Fibroblast of lung (primary cell): ENCODE data around the gene CCDC87.

Source experiments
- EZH2 ChIP-seq: IDR thresholded peaks from 2 replicates; pipeline ENCODE4 v1.5.1; 2012; ENCODE audit warnings: low read length, control low read depth, mild to moderate bottlenecking; ENCODE audit errors: missing control alignments
- TF ChIP-seq, protein P1 (sequence below), 2 donors: IDR thresholded peaks in 1 of 2; conservative IDR thresholded peaks in 1 of 2; 1 replicate in 1 of 2; 2 replicates in 1 of 2; pipeline ENCODE4 v1.5.1; 2011 to 2012; ENCODE audit warnings: low read length in 2 of 2, control low read depth in 1 of 2, inconsistent platforms in 1 of 2, low read depth in 1 of 2, mild to moderate bottlenecking in 1 of 2

DNA sequence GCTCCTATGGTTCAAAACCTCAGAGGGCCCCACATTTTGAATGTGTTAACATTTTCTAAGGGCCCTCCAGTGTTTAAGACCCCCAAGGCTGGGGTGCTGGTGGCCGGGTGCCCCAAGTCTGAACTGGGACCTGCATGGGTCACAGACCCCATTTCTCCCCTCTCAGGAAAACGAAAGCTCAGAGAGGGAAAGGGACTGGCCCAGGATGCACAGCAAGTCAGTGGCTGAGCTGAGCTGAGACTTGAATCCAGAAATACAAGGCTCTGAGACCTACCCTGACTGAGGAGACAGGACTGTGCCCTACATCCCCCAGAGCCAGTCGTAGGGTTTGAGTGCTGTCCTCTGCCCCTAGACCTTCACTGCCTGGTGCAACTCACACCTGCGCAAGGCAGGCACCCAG, 42.0 kb downstream of the CCDC87 start:
- TF ChIP-seq EZH2, result no peak
- TF ChIP-seq, protein P1, sequence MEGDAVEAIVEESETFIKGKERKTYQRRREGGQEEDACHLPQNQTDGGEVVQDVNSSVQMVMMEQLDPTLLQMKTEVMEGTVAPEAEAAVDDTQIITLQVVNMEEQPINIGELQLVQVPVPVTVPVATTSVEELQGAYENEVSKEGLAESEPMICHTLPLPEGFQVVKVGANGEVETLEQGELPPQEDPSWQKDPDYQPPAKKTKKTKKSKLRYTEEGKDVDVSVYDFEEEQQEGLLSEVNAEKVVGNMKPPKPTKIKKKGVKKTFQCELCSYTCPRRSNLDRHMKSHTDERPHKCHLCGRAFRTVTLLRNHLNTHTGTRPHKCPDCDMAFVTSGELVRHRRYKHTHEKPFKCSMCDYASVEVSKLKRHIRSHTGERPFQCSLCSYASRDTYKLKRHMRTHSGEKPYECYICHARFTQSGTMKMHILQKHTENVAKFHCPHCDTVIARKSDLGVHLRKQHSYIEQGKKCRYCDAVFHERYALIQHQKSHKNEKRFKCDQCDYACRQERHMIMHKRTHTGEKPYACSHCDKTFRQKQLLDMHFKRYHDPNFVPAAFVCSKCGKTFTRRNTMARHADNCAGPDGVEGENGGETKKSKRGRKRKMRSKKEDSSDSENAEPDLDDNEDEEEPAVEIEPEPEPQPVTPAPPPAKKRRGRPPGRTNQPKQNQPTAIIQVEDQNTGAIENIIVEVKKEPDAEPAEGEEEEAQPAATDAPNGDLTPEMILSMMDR (conservative IDR thresholded peaks at IDR 0.05 in 1 of 2, IDR thresholded peaks at IDR 0.05 in 1 of 2; ENCODE audit: low read depth in 1 of 2, low read length in 2 of 2), result no peak
